GM19023 (cell line): ENCODE results near the gene SOCS2.

Source experiments
- ATAC-seq: cut with Tn5 transposase; IDR thresholded peaks from one replicate; pipeline ENCODE4 v1.9.1; 2021; ENCODE audit warnings: mild to moderate bottlenecking, moderate library complexity; ENCODE audit not compliant: unreplicated experiment

Gene SOCS2

DNA sequence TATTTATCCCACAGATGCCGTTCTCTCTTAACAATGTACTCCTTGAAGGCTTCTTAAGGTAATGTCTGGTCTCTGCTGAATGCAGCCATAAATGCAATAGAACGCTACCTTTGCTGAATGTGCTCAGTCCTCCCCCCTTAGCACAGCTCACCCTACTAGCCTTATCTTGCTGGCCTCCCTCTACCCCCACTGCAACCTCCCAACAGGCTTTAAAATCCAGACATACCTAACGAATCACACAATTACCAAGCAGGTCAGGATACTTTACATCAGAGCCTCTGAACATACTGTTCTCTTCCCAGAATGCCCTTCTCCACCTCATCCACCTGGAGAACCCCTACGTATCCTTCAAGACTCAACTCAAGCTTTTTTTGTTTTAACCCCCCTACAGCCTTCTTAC, 53.7 kb downstream of the SOCS2 start:
- ATAC-seq, result no peak
